WTC11 (cell line): ENCODE measurements around the gene LIN7B. TPM values are rescaled to one million over a fixed set of nuclear protein-coding genes. Genes with fewer than 3 reads are reported as not detected.
A peak's percentile ranks its signal among the peaks of the same experiment; 100 is the strongest.

Source experiments
- ATAC-seq: fragments of 200-7000 bp; cut with Tn5 transposase; 2 replicates; pipeline ENCODE4 v1.10.0; 2021; ENCODE audit warnings: mild to moderate bottlenecking, moderate library complexity
- CTCF ChIA-PET: fragments of 300-600 bp; sonication (Branson Sonifier 250); formaldehyde crosslinking; loops from one replicate; lab custom pipeline; 2021; ENCODE audit warnings: antibody characterized with exemption; lab: Charles Lee
- POLR2A ChIA-PET: fragments of 350-600 bp; sonication (Branson Sonifier 250); formaldehyde crosslinking; loops from one replicate; lab custom pipeline; 2021; ENCODE audit warnings: antibody characterized with exemption; lab: Charles Lee
- DNase-seq: peaks from one replicate; pipeline ENCODE4 v3.0.0; 2021; ENCODE audit warnings: low spot score
- H3K27ac Mint-ChIP-seq: 2 replicates; pipeline ENCODE4 v1.8.0; 2021; ENCODE audit warnings: mixed read lengths
- H3K27me3 Mint-ChIP-seq: 2 replicates; pipeline ENCODE4 v1.8.0; 2021; ENCODE audit warnings: low read depth, mild to moderate bottlenecking, moderate library complexity, mixed read lengths
- H3K36me3 Mint-ChIP-seq: 2 replicates; pipeline ENCODE4 v1.8.0; 2021; ENCODE audit warnings: mixed read lengths
- H3K4me1 Mint-ChIP-seq: 2 replicates; pipeline ENCODE4 v1.8.0; 2022; ENCODE audit warnings: mixed read lengths
- H3K4me3 Mint-ChIP-seq: 2 replicates; pipeline ENCODE4 v1.8.0; 2021; ENCODE audit warnings: mild to moderate bottlenecking, moderate library complexity, mixed read lengths
- H3K9me3 Mint-ChIP-seq: 2 replicates; pipeline ENCODE4 v1.8.0; 2021; ENCODE audit warnings: mixed read lengths
- CBFB ChIP-seq: sonication (generic); formaldehyde crosslinking; IDR thresholded peaks from 2 replicates; pipeline ENCODE4 v1.8.1; 2022; ENCODE audit warnings: mild to moderate bottlenecking, low read depth, missing genetic modification reagents
- CREB1 ChIP-seq: sonication (generic); formaldehyde crosslinking; IDR thresholded peaks from 2 replicates; pipeline ENCODE4 v1.8.0; 2023; ENCODE audit warnings: mild to moderate bottlenecking, missing genetic modification reagents
- CREM ChIP-seq: sonication (generic); formaldehyde crosslinking; IDR thresholded peaks from 2 replicates; pipeline ENCODE4 v1.8.1; 2022; ENCODE audit warnings: mild to moderate bottlenecking, missing genetic modification reagents, moderate library complexity
- ESRRA ChIP-seq: sonication (generic); formaldehyde crosslinking; IDR thresholded peaks from 2 replicates; pipeline ENCODE4 v1.8.1; 2022; ENCODE audit warnings: mild to moderate bottlenecking, missing genetic modification reagents, borderline replicate concordance
- FOXK1 ChIP-seq: sonication (generic); formaldehyde crosslinking; IDR thresholded peaks from 2 replicates; pipeline ENCODE4 v1.8.0; 2022; ENCODE audit warnings: mild to moderate bottlenecking, moderate library complexity, missing genetic modification reagents
- FOXP1 ChIP-seq: sonication (generic); formaldehyde crosslinking; IDR thresholded peaks from 2 replicates; pipeline ENCODE4 v1.8.0; 2022; ENCODE audit warnings: missing genetic modification reagents, mild to moderate bottlenecking, moderate library complexity, borderline replicate concordance
- GABPB1 ChIP-seq: sonication (generic); formaldehyde crosslinking; IDR thresholded peaks from 2 replicates; pipeline ENCODE4 v1.8.1; 2023; ENCODE audit warnings: mild to moderate bottlenecking, missing genetic modification reagents
- GTF2I ChIP-seq: fragments of 250-450 bp; sonication (Bioruptor Pico); conservative IDR thresholded peaks from 2 replicates; pipeline ENCODE4 v1.4.0; 2021; ENCODE audit warnings: mild to moderate bottlenecking
- HMGXB4 ChIP-seq: sonication (generic); formaldehyde crosslinking; IDR thresholded peaks from 2 replicates; pipeline ENCODE4 v1.8.1; 2023; ENCODE audit warnings: mild to moderate bottlenecking, moderate library complexity, missing genetic modification reagents
- MAX ChIP-seq: sonication (generic); formaldehyde crosslinking; IDR thresholded peaks from 2 replicates; pipeline ENCODE4 v1.8.0; 2022; ENCODE audit warnings: mild to moderate bottlenecking, missing genetic modification reagents
- NFATC4 ChIP-seq: fragments of 250-450 bp; sonication (Bioruptor Pico); IDR thresholded peaks from 2 replicates; pipeline ENCODE4 v1.9.0; 2021; ENCODE audit warnings: mild to moderate bottlenecking
- NFE2L1 ChIP-seq: sonication (generic); formaldehyde crosslinking; IDR thresholded peaks from 2 replicates; pipeline ENCODE4 v1.8.1; 2023; ENCODE audit warnings: missing genetic modification reagents
- NR1H2 ChIP-seq: sonication (generic); formaldehyde crosslinking; IDR thresholded peaks from 2 replicates; pipeline ENCODE4 v1.9.0; 2021; ENCODE audit warnings: mild to moderate bottlenecking, moderate library complexity, missing genetic modification reagents
- NR2C2 ChIP-seq: sonication (generic); formaldehyde crosslinking; IDR thresholded peaks from 2 replicates; pipeline ENCODE4 v1.8.0; 2022; ENCODE audit warnings: mild to moderate bottlenecking, missing genetic modification reagents
- ZNF121 ChIP-seq: sonication (generic); formaldehyde crosslinking; IDR thresholded peaks from 2 replicates; pipeline ENCODE4 v1.8.0; 2023; ENCODE audit warnings: missing genetic modification reagents
- ZNF138 ChIP-seq: sonication (generic); formaldehyde crosslinking; conservative IDR thresholded peaks from 2 replicates; pipeline ENCODE4 v1.8.1; 2022; ENCODE audit warnings: mild to moderate bottlenecking, moderate library complexity, missing genetic modification reagents
- ZNF232 ChIP-seq: sonication (generic); formaldehyde crosslinking; IDR thresholded peaks from 2 replicates; pipeline ENCODE4 v1.8.0; 2022; ENCODE audit warnings: mild to moderate bottlenecking, missing genetic modification reagents
- ZNF263 ChIP-seq: sonication (generic); formaldehyde crosslinking; IDR thresholded peaks from 2 replicates; pipeline ENCODE4 v1.8.1; 2022; ENCODE audit warnings: low read depth, mild to moderate bottlenecking, moderate library complexity, missing genetic modification reagents
- ZNF396 ChIP-seq: fragments of 250-450 bp; sonication (Bioruptor Pico); IDR thresholded peaks from 2 replicates; pipeline ENCODE4 v1.8.0; 2021; ENCODE audit warnings: mild to moderate bottlenecking, moderate library complexity, borderline replicate concordance
- ZNF425 ChIP-seq: fragments of 250-450 bp; sonication (Bioruptor Pico); conservative IDR thresholded peaks from 2 replicates; pipeline ENCODE4 v1.9.0; 2021; ENCODE audit warnings: mild to moderate bottlenecking
- total RNA-seq: library from RNA; stranded (reverse); gene quantifications from 3 replicates; pipeline ENCODE4 v1.2.3, GENCODE V29; 2021
- TF ChIP-seq, protein P1 (sequence below): fragments of 250-450 bp; sonication (Bioruptor Pico); IDR thresholded peaks from 2 replicates; pipeline ENCODE4 v2.1.2; 2022; ENCODE audit warnings: mild to moderate bottlenecking, moderate library complexity
- TF ChIP-seq, protein P2 (sequence below): sonication (generic); formaldehyde crosslinking; IDR thresholded peaks from 2 replicates; pipeline ENCODE4 v1.8.0; 2022; ENCODE audit warnings: mild to moderate bottlenecking, missing genetic modification reagents
- TF ChIP-seq, protein P3 (sequence below): fragments of 250-450 bp; sonication (Bioruptor Pico); IDR thresholded peaks from 2 replicates; pipeline ENCODE4 v1.8.0; 2021; ENCODE audit warnings: mild to moderate bottlenecking
- TF ChIP-seq, protein P4 (sequence below): sonication (generic); formaldehyde crosslinking; IDR thresholded peaks from 2 replicates; pipeline ENCODE4 v1.8.0; 2023; ENCODE audit warnings: mild to moderate bottlenecking, missing genetic modification reagents

LIN7B gene
- total RNA-seq, 1 experiment from 2014 or later, result 5.1 TPM

GRCh38 chr19:49127674-49128544, 13.7 kb downstream of the LIN7B start:
- Mint-ChIP-seq H3K27ac (peak overlapping the region; percentile 97), H3K4me1 (peaks cover 25% of the 10 kb centered on the region), H3K4me3 (peak overlapping the region; percentile 89), H3K9me3 (no peaks in the 10 kb centered on the region), H3K27me3 (peaks cover 66% of the 10 kb centered on the region), H3K36me3 (no peaks in the 10 kb centered on the region)
- DNase-seq, result peak; percentile 98
- ATAC-seq, result peak; percentile 90
- ChIA-PET CTCF (interaction anchor here (0.6 to 9.7 kb wide), 26 partner anchors 8 to 462 kb away, joined by 3 to 118 read pairs (median 6); partner anchors contain the start of gene LIN7B), POLR2A (interaction anchor here (1.3 to 1.5 kb wide), 2 partner anchors 18 to 21 kb away, joined by 5 read pairs; no protein-coding TSS in a partner anchor)
- TF ChIP-seq ZNF425 (CRISPR knock-in tag) (no peak), ZNF396 (CRISPR knock-in tag) (no peak), ESRRA (peak; percentile 81; the same call in 1 of the 2 replicates), GABPB1 (CRISPR knock-in tag) (peak; percentile 73; the same call in 1 of the 2 replicates), ZNF138 (CRISPR knock-in tag) (peak; percentile 91), FOXK1 (CRISPR knock-in tag) (peak; percentile 84), HMGXB4 (CRISPR knock-in tag) (peak; percentile 69; the same call in 1 of the 2 replicates), FOXP1 (CRISPR knock-in tag) (peak; percentile 98), NFATC4 (no peak), NFE2L1 (peak; percentile 82; the same call in 1 of the 2 replicates), MAX (CRISPR knock-in tag) (peak; percentile 98), CBFB (no peak; the same call in 1 of the 2 replicates), GTF2I (CRISPR knock-in tag) (no peak), ZNF263 (CRISPR knock-in tag) (no peak), CREB1 (CRISPR knock-in tag) (peak; percentile 93; the same call in 1 of the 2 replicates), ZNF232 (CRISPR knock-in tag) (peak; percentile 96), CREM (CRISPR knock-in tag) (peak; percentile 78; the same call in 1 of the 2 replicates), NR1H2 (CRISPR knock-in tag) (peak; percentile 82), NR2C2 (CRISPR knock-in tag) (0 out of 2 replicates have a peak, but pooled peaks have one; percentile 46), ZNF121 (CRISPR knock-in tag) (peak; percentile 66; the same call in 1 of the 2 replicates)
- TF ChIP-seq, protein P1, sequence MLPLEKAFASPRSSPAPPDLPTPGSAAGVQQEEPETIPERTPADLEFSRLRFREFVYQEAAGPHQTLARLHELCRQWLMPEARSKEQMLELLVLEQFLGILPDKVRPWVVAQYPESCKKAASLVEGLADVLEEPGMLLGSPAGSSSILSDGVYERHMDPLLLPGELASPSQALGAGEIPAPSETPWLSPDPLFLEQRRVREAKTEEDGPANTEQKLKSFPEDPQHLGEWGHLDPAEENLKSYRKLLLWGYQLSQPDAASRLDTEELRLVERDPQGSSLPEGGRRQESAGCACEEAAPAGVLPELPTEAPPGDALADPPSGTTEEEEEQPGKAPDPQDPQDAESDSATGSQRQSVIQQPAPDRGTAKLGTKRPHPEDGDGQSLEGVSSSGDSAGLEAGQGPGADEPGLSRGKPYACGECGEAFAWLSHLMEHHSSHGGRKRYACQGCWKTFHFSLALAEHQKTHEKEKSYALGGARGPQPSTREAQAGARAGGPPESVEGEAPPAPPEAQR (CRISPR knock-in tag), result no peak
- TF ChIP-seq, protein P2, sequence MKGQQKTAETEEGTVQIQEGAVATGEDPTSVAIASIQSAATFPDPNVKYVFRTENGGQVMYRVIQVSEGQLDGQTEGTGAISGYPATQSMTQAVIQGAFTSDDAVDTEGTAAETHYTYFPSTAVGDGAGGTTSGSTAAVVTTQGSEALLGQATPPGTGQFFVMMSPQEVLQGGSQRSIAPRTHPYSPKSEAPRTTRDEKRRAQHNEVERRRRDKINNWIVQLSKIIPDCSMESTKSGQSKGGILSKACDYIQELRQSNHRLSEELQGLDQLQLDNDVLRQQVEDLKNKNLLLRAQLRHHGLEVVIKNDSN, result peak; percentile 76
- TF ChIP-seq, protein P3, sequence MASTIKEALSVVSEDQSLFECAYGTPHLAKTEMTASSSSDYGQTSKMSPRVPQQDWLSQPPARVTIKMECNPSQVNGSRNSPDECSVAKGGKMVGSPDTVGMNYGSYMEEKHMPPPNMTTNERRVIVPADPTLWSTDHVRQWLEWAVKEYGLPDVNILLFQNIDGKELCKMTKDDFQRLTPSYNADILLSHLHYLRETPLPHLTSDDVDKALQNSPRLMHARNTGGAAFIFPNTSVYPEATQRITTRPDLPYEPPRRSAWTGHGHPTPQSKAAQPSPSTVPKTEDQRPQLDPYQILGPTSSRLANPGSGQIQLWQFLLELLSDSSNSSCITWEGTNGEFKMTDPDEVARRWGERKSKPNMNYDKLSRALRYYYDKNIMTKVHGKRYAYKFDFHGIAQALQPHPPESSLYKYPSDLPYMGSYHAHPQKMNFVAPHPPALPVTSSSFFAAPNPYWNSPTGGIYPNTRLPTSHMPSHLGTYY (CRISPR knock-in tag), result no peak
- TF ChIP-seq, protein P4, sequence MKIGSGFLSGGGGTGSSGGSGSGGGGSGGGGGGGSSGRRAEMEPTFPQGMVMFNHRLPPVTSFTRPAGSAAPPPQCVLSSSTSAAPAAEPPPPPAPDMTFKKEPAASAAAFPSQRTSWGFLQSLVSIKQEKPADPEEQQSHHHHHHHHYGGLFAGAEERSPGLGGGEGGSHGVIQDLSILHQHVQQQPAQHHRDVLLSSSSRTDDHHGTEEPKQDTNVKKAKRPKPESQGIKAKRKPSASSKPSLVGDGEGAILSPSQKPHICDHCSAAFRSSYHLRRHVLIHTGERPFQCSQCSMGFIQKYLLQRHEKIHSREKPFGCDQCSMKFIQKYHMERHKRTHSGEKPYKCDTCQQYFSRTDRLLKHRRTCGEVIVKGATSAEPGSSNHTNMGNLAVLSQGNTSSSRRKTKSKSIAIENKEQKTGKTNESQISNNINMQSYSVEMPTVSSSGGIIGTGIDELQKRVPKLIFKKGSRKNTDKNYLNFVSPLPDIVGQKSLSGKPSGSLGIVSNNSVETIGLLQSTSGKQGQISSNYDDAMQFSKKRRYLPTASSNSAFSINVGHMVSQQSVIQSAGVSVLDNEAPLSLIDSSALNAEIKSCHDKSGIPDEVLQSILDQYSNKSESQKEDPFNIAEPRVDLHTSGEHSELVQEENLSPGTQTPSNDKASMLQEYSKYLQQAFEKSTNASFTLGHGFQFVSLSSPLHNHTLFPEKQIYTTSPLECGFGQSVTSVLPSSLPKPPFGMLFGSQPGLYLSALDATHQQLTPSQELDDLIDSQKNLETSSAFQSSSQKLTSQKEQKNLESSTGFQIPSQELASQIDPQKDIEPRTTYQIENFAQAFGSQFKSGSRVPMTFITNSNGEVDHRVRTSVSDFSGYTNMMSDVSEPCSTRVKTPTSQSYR, result peak; percentile 79; the same call in 1 of the 2 replicates
